ENCODE results near the gene XXYLT1.

Gene XXYLT1

DNA sequence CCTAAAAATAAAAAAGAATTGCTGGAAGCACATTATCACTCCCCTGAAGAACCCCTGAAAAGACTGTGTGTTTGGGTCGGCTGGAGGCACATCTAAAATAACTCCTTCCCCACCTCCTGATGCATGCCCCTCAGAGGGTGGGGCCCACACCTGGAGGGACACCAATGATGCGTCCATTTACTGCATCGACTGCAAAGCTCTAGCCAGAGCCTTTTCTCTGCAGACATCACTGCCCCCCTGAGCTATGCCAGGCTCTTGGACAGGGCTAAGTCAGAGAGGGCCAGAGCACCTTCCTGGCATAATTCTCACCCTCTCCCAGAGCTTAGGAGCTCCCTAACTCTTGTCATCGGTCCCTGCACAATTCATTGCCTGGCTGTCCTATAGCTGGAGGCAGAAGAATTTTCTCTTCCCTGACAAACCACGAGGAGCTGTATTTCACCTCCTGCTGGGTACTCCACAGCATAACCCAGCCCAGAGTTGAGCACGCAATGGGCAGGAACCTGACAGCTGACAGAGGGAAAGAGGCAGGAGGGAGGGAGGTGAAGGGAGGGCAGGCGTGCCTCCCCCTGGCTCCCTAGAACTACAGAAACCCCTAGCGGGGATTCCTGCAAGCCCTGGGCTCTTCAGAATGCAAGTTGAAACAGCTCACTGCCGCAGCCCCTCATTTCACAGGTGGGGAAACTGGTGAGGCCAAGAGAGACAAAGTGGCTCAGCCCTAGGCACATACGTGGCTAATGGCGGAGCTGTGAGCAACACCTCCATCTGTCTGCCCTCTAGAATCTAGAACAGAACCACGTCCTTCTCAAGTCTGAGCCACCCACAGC, 46.6 kb downstream of the XXYLT1 start:
- DNase-seq = no peak
- 79% methylated on average over 11 of the region's 12 CpGs for WGBS

DNA sequence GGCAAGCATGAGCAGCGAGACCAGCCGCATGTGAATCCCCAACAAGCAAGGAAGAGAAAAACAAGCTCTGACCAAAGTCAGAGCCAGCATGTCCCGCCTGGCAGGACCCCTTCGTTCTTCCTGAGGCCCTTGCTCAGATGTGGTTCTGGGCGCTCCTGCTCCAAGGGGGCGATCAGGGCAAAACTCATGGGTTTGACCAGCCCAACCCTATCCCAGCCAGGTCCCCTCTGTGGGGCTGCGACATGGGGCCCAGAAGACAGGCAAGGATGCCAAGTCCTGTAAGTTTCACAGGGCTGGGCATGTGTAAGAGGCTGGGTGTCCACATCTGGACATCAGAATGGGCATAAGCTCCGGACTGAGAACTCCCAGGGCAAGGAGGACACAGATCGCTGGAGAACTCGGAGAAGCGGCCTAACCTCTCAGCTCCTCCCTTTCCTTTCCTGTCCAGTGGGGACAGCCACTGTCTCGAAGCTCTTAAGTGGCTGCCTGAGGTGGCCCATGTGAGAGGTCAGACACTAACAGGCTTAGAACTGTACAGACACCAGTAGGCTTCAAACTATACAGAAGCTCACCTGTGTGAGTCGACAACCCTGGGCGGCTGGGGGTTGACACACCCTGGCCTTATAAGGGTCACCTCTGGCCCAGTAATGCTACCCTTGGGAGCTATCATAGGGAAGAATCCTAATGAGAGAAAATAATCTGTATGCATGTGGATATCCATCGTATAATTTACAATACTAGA, 48.9 kb downstream of the XXYLT1 start:
- DNase-seq = no peak

More for the DNA sequence above, 46.6 kb downstream of the XXYLT1 start:
- Histone ChIP-seq H4K91ac (ENCODE audit: low read length) (no peak overlapping the region), H3K9ac (ENCODE audit: low read length) (peak overlapping the region; percentile 81), H2AK5ac (ENCODE audit: low read length, severe bottlenecking) (no peak overlapping the region), H4K8ac (ENCODE audit: low read length) (no peak overlapping the region), H3K23ac (ENCODE audit: low read length in 2 of 2) (no peak overlapping the region), H2BK12ac (ENCODE audit: low read length in 2 of 2) (no peak overlapping the region), H2BK5ac (ENCODE audit: low read depth, low read length, poor library complexity, severe bottlenecking) (no peak overlapping the region), H3K4me1 (ENCODE audit: control insufficient read depth, insufficient read depth, low read depth, low read length) (peaks cover 13% of the 10 kb centered on the region), H2AFZ (ENCODE audit: low read depth, low read length) (no peak overlapping the region), H3K18ac (ENCODE audit: low read depth in 1 of 2, low read length in 2 of 2) (no peak overlapping the region), H2BK120ac (ENCODE audit: low read depth, low read length) (no peak overlapping the region), H2BK15ac (ENCODE audit: low read depth, poor library complexity, severe bottlenecking) (no peak overlapping the region), H3K36me3 (ENCODE audit: control insufficient read depth in 1 of 2, insufficient read depth in 2 of 2, low read depth in 1 of 2, low read length in 2 of 2) (peaks cover 13 to 19% of the 10 kb centered on the region in 2 experiments), H3K27me3 (ENCODE audit: control insufficient read depth in 1 of 2, insufficient read depth in 1 of 2, low read length in 2 of 2) (no peaks in the 10 kb centered on the region), H3K4me2 (ENCODE audit: low read length, poor library complexity, severe bottlenecking) (no peak overlapping the region), H3K4me3 (ENCODE audit: insufficient read depth in 1 of 2, low read depth in 1 of 2, low read length in 2 of 2) (no peak overlapping the region), H3K14ac (ENCODE audit: low read length in 2 of 2) (no peak overlapping the region), H3K27ac (ENCODE audit: low read length, poor library complexity, severe bottlenecking) (no peak overlapping the region), H3K9me3 (ENCODE audit: control insufficient read depth, low read length) (no peaks in the 10 kb centered on the region), H3K4ac (ENCODE audit: low read depth in 1 of 2, low read length in 2 of 2) (no peak overlapping the region), H3K79me1 (replicated peaks; ENCODE audit: low read length, poor library complexity, severe bottlenecking) (peaks cover 26% of the 10 kb centered on the region)

DNA sequence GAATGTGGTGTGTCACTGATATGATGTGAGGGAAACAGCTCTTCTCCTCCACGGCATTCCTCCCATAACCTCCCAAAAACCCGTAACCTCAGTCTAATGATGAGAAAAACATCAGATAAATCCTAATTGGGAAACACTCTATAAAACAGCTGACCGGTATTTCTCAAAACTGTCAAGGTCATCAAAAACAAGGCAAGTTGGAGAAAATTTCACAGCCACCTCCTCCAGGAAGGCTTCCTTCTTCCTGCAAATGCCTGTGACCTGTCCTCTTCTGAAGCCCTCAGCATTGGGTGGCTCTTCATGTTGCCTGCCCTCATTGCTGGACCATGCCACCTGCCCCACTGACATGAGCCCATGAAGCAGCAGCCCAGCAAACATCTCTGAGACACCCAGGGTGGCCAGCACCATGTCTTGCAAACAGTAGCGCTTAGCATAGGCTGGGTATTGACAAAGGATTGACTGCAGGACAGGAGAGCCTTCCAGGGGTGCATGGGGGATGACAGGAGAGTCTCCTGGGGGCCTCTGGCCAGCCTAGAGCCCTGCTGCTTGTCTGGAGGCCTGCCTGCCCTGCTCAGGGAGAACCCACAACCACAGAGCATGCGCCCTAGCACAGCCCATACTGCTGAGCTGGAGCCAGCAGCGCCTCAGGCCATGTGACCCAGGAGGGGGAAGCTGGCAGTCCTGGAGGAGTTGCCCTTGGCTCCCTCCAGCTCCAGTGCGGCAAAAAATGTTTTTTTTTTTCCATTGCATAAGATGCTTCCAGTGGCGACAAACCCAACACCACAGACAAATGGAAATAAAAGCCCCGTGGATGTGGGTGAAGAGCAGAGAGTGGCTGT, 49.7 kb downstream of the XXYLT1 start:
- Histone ChIP-seq H2BK15ac (ENCODE audit: low read depth, poor library complexity, severe bottlenecking) (no peak overlapping the region), H3K9ac (ENCODE audit: low read length) (no peak overlapping the region), H4K91ac (ENCODE audit: low read length) (peak overlapping the region; percentile 43), H3K4ac (ENCODE audit: low read depth in 1 of 2, low read length in 2 of 2) (no peak overlapping the region), H3K79me1 (replicated peaks; ENCODE audit: low read length, poor library complexity, severe bottlenecking) (peaks cover 24% of the 10 kb centered on the region), H3K4me2 (ENCODE audit: low read length, poor library complexity, severe bottlenecking) (no peak overlapping the region), H3K4me3 (ENCODE audit: insufficient read depth in 1 of 2, low read depth in 1 of 2, low read length in 2 of 2) (no peak overlapping the region), H3K27me3 (ENCODE audit: control insufficient read depth in 1 of 2, insufficient read depth in 1 of 2, low read length in 2 of 2) (no peaks in the 10 kb centered on the region), H3K14ac (ENCODE audit: low read length in 2 of 2) (no peak overlapping the region), H2BK5ac (ENCODE audit: low read depth, low read length, poor library complexity, severe bottlenecking) (no peak overlapping the region), H4K8ac (ENCODE audit: low read length) (no peak overlapping the region), H2AK5ac (ENCODE audit: low read length, severe bottlenecking) (no peak overlapping the region), H3K18ac (ENCODE audit: low read depth in 1 of 2, low read length in 2 of 2) (no peak overlapping the region), H3K9me3 (ENCODE audit: control insufficient read depth, low read length) (no peaks in the 10 kb centered on the region), H3K23ac (ENCODE audit: low read length in 2 of 2) (no peak overlapping the region), H2BK120ac (ENCODE audit: low read depth, low read length) (no peak overlapping the region), H2AFZ (ENCODE audit: low read depth, low read length) (no peak overlapping the region), H3K4me1 (ENCODE audit: control insufficient read depth, insufficient read depth, low read depth, low read length) (peaks cover 14% of the 10 kb centered on the region), H3K27ac (ENCODE audit: low read length, poor library complexity, severe bottlenecking) (no peak overlapping the region), H2BK12ac (ENCODE audit: low read length in 2 of 2) (no peak overlapping the region), H3K36me3 (ENCODE audit: control insufficient read depth in 1 of 2, insufficient read depth in 2 of 2, low read depth in 1 of 2, low read length in 2 of 2) (peaks cover 8 to 9% of the 10 kb centered on the region in 2 experiments)
- peak; percentile 21 for DNase-seq
- WGBS = 98% methylated on average over 9 of the region's 9 CpGs

More for the DNA sequence above, 48.9 kb downstream of the XXYLT1 start:
- Histone ChIP-seq H2BK120ac (ENCODE audit: low read depth, low read length) (no peak overlapping the region), H3K27ac (ENCODE audit: low read length, poor library complexity, severe bottlenecking) (no peak overlapping the region), H3K18ac (ENCODE audit: low read depth in 1 of 2, low read length in 2 of 2) (no peak overlapping the region), H3K4me3 (ENCODE audit: insufficient read depth in 1 of 2, low read depth in 1 of 2, low read length in 2 of 2) (no peak overlapping the region), H4K8ac (ENCODE audit: low read length) (no peak overlapping the region), H2AFZ (ENCODE audit: low read depth, low read length) (no peak overlapping the region), H2BK12ac (ENCODE audit: low read length in 2 of 2) (no peak overlapping the region), H3K4me2 (ENCODE audit: low read length, poor library complexity, severe bottlenecking) (no peak overlapping the region), H2AK5ac (ENCODE audit: low read length, severe bottlenecking) (no peak overlapping the region), H3K14ac (ENCODE audit: low read length in 2 of 2) (peak overlapping the region in 1 of 2 experiments; percentile 42), H3K79me1 (replicated peaks; ENCODE audit: low read length, poor library complexity, severe bottlenecking) (peaks cover 24% of the 10 kb centered on the region), H4K91ac (ENCODE audit: low read length) (no peak overlapping the region), H3K23ac (ENCODE audit: low read length in 2 of 2) (no peak overlapping the region), H2BK15ac (ENCODE audit: low read depth, poor library complexity, severe bottlenecking) (no peak overlapping the region), H3K36me3 (ENCODE audit: control insufficient read depth in 1 of 2, insufficient read depth in 2 of 2, low read depth in 1 of 2, low read length in 2 of 2) (peaks cover 13 to 14% of the 10 kb centered on the region in 2 experiments), H2BK5ac (ENCODE audit: low read depth, low read length, poor library complexity, severe bottlenecking) (no peak overlapping the region), H3K9ac (ENCODE audit: low read length) (no peak overlapping the region), H3K27me3 (ENCODE audit: control insufficient read depth in 1 of 2, insufficient read depth in 1 of 2, low read length in 2 of 2) (no peaks in the 10 kb centered on the region), H3K4me1 (ENCODE audit: control insufficient read depth, insufficient read depth, low read depth, low read length) (peaks cover 14% of the 10 kb centered on the region), H3K9me3 (ENCODE audit: control insufficient read depth, low read length) (no peaks in the 10 kb centered on the region), H3K4ac (ENCODE audit: low read depth in 1 of 2, low read length in 2 of 2) (no peak overlapping the region)
- WGBS = 96% methylated on average over 14 of the region's 15 CpGs
